Caco-2 (cell line): ENCODE measurements around the gene TNRC6B. TPM values are rescaled to one million over a fixed set of nuclear protein-coding genes. Genes with fewer than 3 reads are reported as not detected.

Source experiments
- BruUV-seq: library from RNA; stranded (reverse); fragments of 400-500 nt; replicated peaks from 2 replicates; lab custom pipeline; 2021; lab: Mats Ljungman, UMichigan
- CTCF ChIA-PET: fragments of 300-600 bp; sonication (Branson Sonifier 250); formaldehyde crosslinking; loops from one replicate; lab custom pipeline; 2022; ENCODE audit warnings: antibody characterized with exemption; lab: Charles Lee
- POLR2A ChIA-PET: fragments of 300-600 bp; sonication (Branson Sonifier 250); formaldehyde crosslinking; loops from one replicate; lab custom pipeline; 2022; ENCODE audit warnings: antibody characterized with exemption; lab: Charles Lee
- DNase-seq, 2 experiments: peaks; one replicate each; pipeline versions ENCODE4 v3.0.0 to v3.0.0-alpha.2; 2020 to 2022
- H3K27me3 ChIP-seq: replicated peaks from 2 replicates; pipeline ENCODE4 v1.6.0; 2011; ENCODE audit warnings: low read length; ENCODE audit not compliant: control insufficient read depth, insufficient read depth
- H3K36me3 ChIP-seq: 2 replicates; pipeline ENCODE4 v1.5.1; 2011; ENCODE audit warnings: low read length; ENCODE audit not compliant: control insufficient read depth, insufficient read depth
- H3K4me1 ChIP-seq: fragments of 250-450 bp; sonication (Bioruptor Pico); 2 replicates; pipeline ENCODE4 v1.5.1; 2020; ENCODE audit warnings: mild to moderate bottlenecking
- H3K4me3 ChIP-seq: 2 replicates; pipeline ENCODE4 v1.5.1; 2011; ENCODE audit warnings: low read depth, mild to moderate bottlenecking, control low read depth, low read length
- H3K9me3 ChIP-seq: fragments of 250-450 bp; sonication (Bioruptor Pico); 2 replicates; pipeline ENCODE4 v1.5.1; 2020; ENCODE audit warnings: mild to moderate bottlenecking, moderate library complexity
- H3K27ac Mint-ChIP-seq: one replicate; pipeline ENCODE4 v1.8.0; 2022; ENCODE audit warnings: mixed read lengths; ENCODE audit not compliant: unreplicated experiment
- H3K27me3 Mint-ChIP-seq: one replicate; pipeline ENCODE4 v1.8.0; 2022; ENCODE audit warnings: mixed read lengths; ENCODE audit not compliant: insufficient read depth, unreplicated experiment
- H3K36me3 Mint-ChIP-seq: one replicate; pipeline ENCODE4 v1.8.0; 2022; ENCODE audit warnings: mild to moderate bottlenecking, mixed read lengths; ENCODE audit not compliant: insufficient read depth, unreplicated experiment
- H3K4me1 Mint-ChIP-seq: one replicate; pipeline ENCODE4 v1.8.0; 2022; ENCODE audit warnings: low read depth, mixed read lengths; ENCODE audit not compliant: unreplicated experiment
- H3K4me3 Mint-ChIP-seq: one replicate; pipeline ENCODE4 v1.8.0; 2022; ENCODE audit warnings: mild to moderate bottlenecking, moderate library complexity, mixed read lengths; ENCODE audit not compliant: unreplicated experiment
- H3K9me3 Mint-ChIP-seq: one replicate; pipeline ENCODE4 v1.8.0; 2022; ENCODE audit warnings: mixed read lengths; ENCODE audit not compliant: unreplicated experiment
- CTCF ChIP-seq, 2 experiments: fragments of 200-600 bp in 1 of 2; IDR thresholded peaks; 1 replicate in 1 of 2; 2 replicates in 1 of 2; pipeline versions ENCODE4 v1.5.1 to v1.8.0; 2011 to 2022; ENCODE audit warnings: antibody characterized with exemption in 1 of 2, control low read depth in 1 of 2, inconsistent platforms in 1 of 2, low read depth in 1 of 2, low read length in 1 of 2, mild to moderate bottlenecking in 1 of 2, moderate library complexity in 1 of 2; ENCODE audit not compliant: insufficient read depth in 1 of 2, severe bottlenecking in 1 of 2, unreplicated experiment in 1 of 2
- intact Hi-C: fragments of 100-400 bp; cut with micrococcal nuclease; formaldehyde crosslinking; loops from one replicate; pipeline ENCODE4 v1.10.0; 2022; ENCODE audit not compliant: unreplicated experiment
- total RNA-seq: library from RNA; stranded (reverse); gene quantifications from 2 replicates; pipeline ENCODE4 v1.2.3, GENCODE V29; 2022

The TNRC6B gene
- total RNA-seq, 1 experiment from 2014 or later: 23.5 TPM

- no TSS peak for BruUV-seq
- POLR2A ChIA-PET: no interaction called here
- intact Hi-C loops: no loop called here
- H3K9me3 ChIP-seq: no peaks in the 10 kb centered on the region
- H3K4me3 ChIP-seq: no peak overlapping the region
- Mint-ChIP-seq H3K4me1 (peaks cover 4% of the 10 kb centered on the region), H3K36me3 (peaks cover 73% of the 10 kb centered on the region), H3K4me3 (no peak overlapping the region), H3K27ac (no peak overlapping the region), H3K27me3 (no peaks in the 10 kb centered on the region), H3K9me3 (no peaks in the 10 kb centered on the region)
- no peaks in the 10 kb centered on the region for H3K27me3 ChIP-seq
- TF ChIP-seq CTCF (IDR thresholded peaks at IDR 0.05; ENCODE audit: insufficient read depth in 1 of 2, low read depth in 1 of 2, low read length in 1 of 2, severe bottlenecking in 1 of 2, unreplicated experiment in 1 of 2): no peak
- CTCF ChIA-PET: no interaction called here
- H3K4me1 ChIP-seq: peaks cover 5% of the 10 kb centered on the region
- H3K36me3 ChIP-seq: no peaks in the 10 kb centered on the region; the same call in 1 of the 2 replicates
- no peak for DNase-seq
These were observed 175.0 kb downstream of the TNRC6B start for GRCh38 chr22:40352763-40353162.

- H3K36me3 ChIP-seq: no peaks in the 10 kb centered on the region
- peaks cover 91% of the 10 kb centered on the region for H3K36me3 Mint-ChIP-seq
These were observed 183.4 kb downstream of the TNRC6B start for GRCh38 chr22:40361100-40361499.

GRCh38 chr22:40363059-40363458, 185.3 kb downstream of the TNRC6B start:
- Mint-ChIP-seq H3K27ac (no peak overlapping the region), H3K27me3 (no peaks in the 10 kb centered on the region), H3K4me1 (no peaks in the 10 kb centered on the region), H3K9me3 (no peaks in the 10 kb centered on the region), H3K4me3 (no peak overlapping the region), H3K36me3 (peaks cover 82% of the 10 kb centered on the region)
- TF ChIP-seq CTCF (IDR thresholded peaks at IDR 0.05; ENCODE audit: insufficient read depth in 1 of 2, low read depth in 1 of 2, low read length in 1 of 2, severe bottlenecking in 1 of 2, unreplicated experiment in 1 of 2): no peak
- intact Hi-C loops: no loop called here
- no peaks in the 10 kb centered on the region for H3K9me3 ChIP-seq
- H3K27me3 ChIP-seq: no peaks in the 10 kb centered on the region
- ChIA-PET CTCF (no interaction called here), POLR2A (no interaction called here)
- no peaks in the 10 kb centered on the region for H3K36me3 ChIP-seq
- H3K4me1 ChIP-seq: no peaks in the 10 kb centered on the region
- no TSS peak for BruUV-seq
- no peak for DNase-seq
- no peak overlapping the region for H3K4me3 ChIP-seq

More at GRCh38 chr22:40361100-40361499, 183.4 kb downstream of the TNRC6B start:
- ChIA-PET POLR2A (no interaction called here), CTCF (no interaction called here)
- Mint-ChIP-seq H3K9me3 (no peaks in the 10 kb centered on the region), H3K27ac (no peak overlapping the region), H3K27me3 (no peaks in the 10 kb centered on the region), H3K4me3 (no peak overlapping the region), H3K4me1 (no peaks in the 10 kb centered on the region)
- DNase-seq: no peak
- BruUV-seq: no TSS peak
- Histone ChIP-seq H3K4me3 (no peak overlapping the region), H3K9me3 (no peaks in the 10 kb centered on the region), H3K4me1 (no peaks in the 10 kb centered on the region), H3K27me3 (no peaks in the 10 kb centered on the region)
- intact Hi-C loops: no loop called here
- TF ChIP-seq CTCF (IDR thresholded peaks at IDR 0.05; ENCODE audit: insufficient read depth in 1 of 2, low read depth in 1 of 2, low read length in 1 of 2, severe bottlenecking in 1 of 2, unreplicated experiment in 1 of 2): no peak
